Measurements from ENCODE around the gene CHRND. TPM values are rescaled to one million over a fixed set of nuclear protein-coding genes. Genes with fewer than 3 reads are reported as not detected.

Gene CHRND
- total and polyA plus RNA-seq, 2 donors (not counting 1 experiment from before 2014, with no cell fraction given) = not detected

- ChIA-PET POLR2A (no interaction called here), CTCF (interaction anchor here (0.7 kb wide), 1 partner anchor 1909 kb away, joined by 4 read pairs; no protein-coding TSS in a partner anchor)
- H3K4me3 Mint-ChIP-seq = no peak overlapping the region
- no peaks in the 10 kb centered on the region for H3K79me2 ChIP-seq (ENCODE audit: control insufficient read depth, insufficient read depth, low read length)
- intact Hi-C loops (cut with micrococcal nuclease) = no loop called here
- ATAC-seq (ENCODE audit: low read depth) = no peak
- peaks cover 3% of the 10 kb centered on the region for H3K4me1 Mint-ChIP-seq
- H3K27ac ChIP-seq (ENCODE audit: low read length in 2 of 2) = no peak overlapping the region
- H3K27me3 Mint-ChIP-seq = no peaks in the 10 kb centered on the region
- peaks cover 0 to 4% (median 0%) of the 10 kb centered on the region in 3 donors for H3K9me3 ChIP-seq (ENCODE audit: control extremely low read depth in 1 of 3, control insufficient read depth in 2 of 3, insufficient read depth in 1 of 3, low read length in 2 of 3)
- H3K9ac ChIP-seq (ENCODE audit: low read length) = no peak overlapping the region
- no peak overlapping the region for H2AFZ ChIP-seq (ENCODE audit: insufficient read depth, low read depth, low read length, poor library complexity, severe bottlenecking)
- peaks cover 0 to 40% of the 10 kb centered on the region in 2 experiments for H3K36me3 ChIP-seq (replicated peaks in 1 of 2; ENCODE audit: control extremely low read depth in 1 of 2, control insufficient read depth in 1 of 2, extremely low read depth in 1 of 2, insufficient read depth in 2 of 2, low read length in 1 of 2)
- no peaks in the 10 kb centered on the region for H3K4me1 ChIP-seq (ENCODE audit: control insufficient read depth in 2 of 2, insufficient read depth in 2 of 2, low read length in 2 of 2)
- no peaks in the 10 kb centered on the region for H3K9me3 Mint-ChIP-seq (ENCODE audit: insufficient read depth)
- no peak overlapping the region for H3K4me2 ChIP-seq (replicated peaks; ENCODE audit: low read depth, low read length, poor library complexity, severe bottlenecking)
- no peak for DNase-seq
- 96% methylated on average over 3 of the region's 6 CpGs for WGBS (ENCODE audit: insufficient coverage)
- no peak overlapping the region for H3K4me3 ChIP-seq (ENCODE audit: control extremely low read depth in 1 of 5, extremely low read depth in 1 of 5, insufficient read depth in 1 of 5, low read depth in 2 of 5, low read length in 4 of 5)
- H3K27ac Mint-ChIP-seq = no peak overlapping the region
- H4K20me1 ChIP-seq (ENCODE audit: control insufficient read depth, insufficient read depth, low read length, poor library complexity, severe bottlenecking) = no peaks in the 10 kb centered on the region
- H3K27me3 ChIP-seq (replicated peaks in 1 of 4; ENCODE audit: control extremely low read depth in 1 of 4, control insufficient read depth in 3 of 4, insufficient read depth in 4 of 4, low read length in 3 of 4) = no peaks in the 10 kb centered on the region
- TF ChIP-seq, protein P1, sequence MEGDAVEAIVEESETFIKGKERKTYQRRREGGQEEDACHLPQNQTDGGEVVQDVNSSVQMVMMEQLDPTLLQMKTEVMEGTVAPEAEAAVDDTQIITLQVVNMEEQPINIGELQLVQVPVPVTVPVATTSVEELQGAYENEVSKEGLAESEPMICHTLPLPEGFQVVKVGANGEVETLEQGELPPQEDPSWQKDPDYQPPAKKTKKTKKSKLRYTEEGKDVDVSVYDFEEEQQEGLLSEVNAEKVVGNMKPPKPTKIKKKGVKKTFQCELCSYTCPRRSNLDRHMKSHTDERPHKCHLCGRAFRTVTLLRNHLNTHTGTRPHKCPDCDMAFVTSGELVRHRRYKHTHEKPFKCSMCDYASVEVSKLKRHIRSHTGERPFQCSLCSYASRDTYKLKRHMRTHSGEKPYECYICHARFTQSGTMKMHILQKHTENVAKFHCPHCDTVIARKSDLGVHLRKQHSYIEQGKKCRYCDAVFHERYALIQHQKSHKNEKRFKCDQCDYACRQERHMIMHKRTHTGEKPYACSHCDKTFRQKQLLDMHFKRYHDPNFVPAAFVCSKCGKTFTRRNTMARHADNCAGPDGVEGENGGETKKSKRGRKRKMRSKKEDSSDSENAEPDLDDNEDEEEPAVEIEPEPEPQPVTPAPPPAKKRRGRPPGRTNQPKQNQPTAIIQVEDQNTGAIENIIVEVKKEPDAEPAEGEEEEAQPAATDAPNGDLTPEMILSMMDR (IDR thresholded peaks at IDR 0.05) = no peak
- TF ChIP-seq EZH2 (IDR thresholded peaks at IDR 0.05; ENCODE audit: borderline replicate concordance, insufficient read depth, low read depth, low read length, poor library complexity, severe bottlenecking) = no peak
These were observed 54.7 kb downstream of the CHRND start for GRCh38 chr2:232580648-232580981.

DNA sequence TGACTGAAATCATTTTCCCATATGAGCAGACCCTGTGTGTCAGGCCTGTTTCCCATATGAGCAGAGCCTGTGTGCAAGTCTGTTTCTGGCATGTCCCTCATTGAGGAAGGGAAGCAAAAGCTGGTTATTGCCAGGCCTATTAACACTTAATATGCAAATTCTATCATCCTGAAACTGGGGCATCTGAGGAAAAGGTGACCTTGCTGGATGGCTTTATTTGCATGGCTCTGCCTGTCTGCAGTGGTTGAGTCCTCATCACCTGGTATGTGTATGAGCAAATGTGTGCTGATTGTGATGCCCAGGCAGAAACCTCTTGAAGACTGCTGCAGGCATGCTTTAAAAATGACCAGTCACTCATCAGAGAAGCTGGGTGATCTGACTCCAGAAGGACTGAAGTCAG lies 55.8 kb downstream of the CHRND start:
- Histone ChIP-seq H4K20me1 (ENCODE audit: control insufficient read depth, insufficient read depth, low read length, poor library complexity, severe bottlenecking) (no peaks in the 10 kb centered on the region), H3K4me3 (ENCODE audit: control extremely low read depth in 1 of 5, extremely low read depth in 1 of 5, insufficient read depth in 1 of 5, low read depth in 2 of 5, low read length in 4 of 5) (no peak overlapping the region), H3K9ac (ENCODE audit: low read length) (no peak overlapping the region), H3K27ac (ENCODE audit: low read length in 2 of 2) (no peak overlapping the region), H3K36me3 (replicated peaks in 1 of 2; ENCODE audit: control extremely low read depth in 1 of 2, control insufficient read depth in 1 of 2, extremely low read depth in 1 of 2, insufficient read depth in 2 of 2, low read length in 1 of 2) (peaks cover 0 to 40% of the 10 kb centered on the region in 2 experiments), H3K9me3 (ENCODE audit: control extremely low read depth in 1 of 3, control insufficient read depth in 2 of 3, insufficient read depth in 1 of 3, low read length in 2 of 3) (peaks cover 0 to 4% (median 0%) of the 10 kb centered on the region in 3 donors), H3K27me3 (replicated peaks in 1 of 4; ENCODE audit: control extremely low read depth in 1 of 4, control insufficient read depth in 3 of 4, insufficient read depth in 4 of 4, low read length in 3 of 4) (no peaks in the 10 kb centered on the region), H3K79me2 (ENCODE audit: control insufficient read depth, insufficient read depth, low read length) (no peaks in the 10 kb centered on the region), H3K4me1 (ENCODE audit: control insufficient read depth in 2 of 2, insufficient read depth in 2 of 2, low read length in 2 of 2) (no peaks in the 10 kb centered on the region), H3K4me2 (replicated peaks; ENCODE audit: low read depth, low read length, poor library complexity, severe bottlenecking) (no peak overlapping the region), H2AFZ (ENCODE audit: insufficient read depth, low read depth, low read length, poor library complexity, severe bottlenecking) (no peak overlapping the region)
- intact Hi-C loops (cut with micrococcal nuclease) = no loop called here
- Mint-ChIP-seq H3K9me3 (ENCODE audit: insufficient read depth) (no peaks in the 10 kb centered on the region), H3K4me1 (peaks cover 3% of the 10 kb centered on the region), H3K27me3 (no peaks in the 10 kb centered on the region), H3K4me3 (no peak overlapping the region), H3K27ac (no peak overlapping the region)
- TF ChIP-seq, protein P1 (IDR thresholded peaks at IDR 0.05) = no peak
- TF ChIP-seq EZH2 (IDR thresholded peaks at IDR 0.05; ENCODE audit: borderline replicate concordance, insufficient read depth, low read depth, low read length, poor library complexity, severe bottlenecking) = no peak
- ATAC-seq (ENCODE audit: low read depth) = no peak
- POLR2A ChIA-PET = no interaction called here
- no peak for DNase-seq
- CTCF ChIA-PET = no interaction called here
